Caki2 (cell line): ENCODE data around the gene UIMC1. TPM values are rescaled to one million over a fixed set of nuclear protein-coding genes. Genes with fewer than 3 reads are reported as not detected.

Experiments used
- DNase-seq: peaks from one replicate; pipeline ENCODE4 v3.0.0-alpha.2; 2015; ENCODE audit warnings: low read depth
- in situ Hi-C: cut with HindIII; loops from 2 replicates; pipeline ENCODE4 v1.10.0; 2016; ENCODE audit warnings: low sequenced_read_pairs, low pct_unique_long_range_greater_than_20kb, mixed read lengths
- total RNA-seq: library from RNA; depleted of rRNA; stranded (reverse); fragments of >200 nt; shearing (Covaris generic); gene quantifications from 2 replicates; pipeline ENCODE4 v1.2.3, GENCODE V29; 2014; ENCODE audit warnings: low replicate concordance

UIMC1 gene
- total RNA-seq, 1 experiment from 2014 or later = 41.8 TPM

- DNase-seq = no peak
- in situ Hi-C loops = no loop called here
These were observed 112.3 kb downstream of the UIMC1 start for GRCh38 chr5:176894298-176894697.

DNA sequence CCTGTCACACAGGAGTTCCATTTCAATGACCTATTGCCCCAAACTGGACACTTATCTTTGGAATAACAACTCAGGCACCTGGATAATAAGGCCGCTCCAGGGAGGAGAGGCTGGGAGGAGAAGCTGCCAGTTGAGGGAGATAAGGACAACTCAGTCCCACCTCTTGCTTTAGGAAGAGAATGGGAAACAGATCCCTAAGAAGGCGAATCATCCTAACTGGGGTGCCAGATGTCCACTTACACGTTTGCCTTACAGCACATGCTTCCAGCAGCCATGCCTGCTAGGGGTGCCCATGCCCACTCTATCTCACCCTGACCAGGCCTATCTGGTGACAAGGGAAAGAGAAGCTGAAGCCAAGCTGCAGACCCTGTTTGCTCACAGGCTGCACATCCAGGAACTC, 113.9 kb downstream of the UIMC1 start:
- no peak for DNase-seq
- in situ Hi-C loops = no loop called here

DNA sequence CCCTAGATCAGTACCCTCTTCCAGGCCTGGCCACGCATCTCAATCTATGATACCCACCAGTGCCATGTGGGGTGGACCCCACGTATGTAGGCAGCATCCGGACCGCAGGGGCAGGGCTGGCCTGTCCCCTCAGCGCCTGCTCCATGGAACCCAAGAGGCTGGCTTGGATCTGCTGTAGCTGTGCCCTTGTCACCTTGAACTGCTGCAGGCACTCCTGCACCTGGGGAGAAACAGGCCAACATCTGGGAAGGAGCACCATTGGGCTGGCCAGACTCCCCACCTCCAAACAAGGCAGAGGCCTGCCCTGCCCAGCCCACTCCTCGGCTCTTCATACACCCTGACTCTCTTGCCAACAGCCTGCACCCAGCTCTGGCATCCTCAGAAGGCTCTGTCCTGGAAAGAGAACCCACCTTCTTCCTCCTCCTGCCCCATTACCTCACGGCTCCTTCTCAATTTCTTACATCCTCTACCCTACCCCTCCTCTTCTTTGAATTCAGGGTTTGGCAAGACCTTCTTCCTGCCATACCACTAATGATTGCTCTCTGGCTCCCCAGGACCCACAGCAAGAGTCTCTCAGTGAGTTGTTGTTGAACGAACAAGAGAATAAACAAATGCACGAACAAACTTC, 115.1 kb downstream of the UIMC1 start:
- in situ Hi-C loops = no loop called here
- no peak for DNase-seq

GRCh38 chr5:176890455-176891330, 115.9 kb downstream of the UIMC1 start:
- DNase-seq = no peak
- in situ Hi-C loops = no loop called here

- no peak for DNase-seq
- in situ Hi-C loops = no loop called here
These were observed 117.0 kb downstream of the UIMC1 start for GRCh38 chr5:176889321-176890280.

DNA sequence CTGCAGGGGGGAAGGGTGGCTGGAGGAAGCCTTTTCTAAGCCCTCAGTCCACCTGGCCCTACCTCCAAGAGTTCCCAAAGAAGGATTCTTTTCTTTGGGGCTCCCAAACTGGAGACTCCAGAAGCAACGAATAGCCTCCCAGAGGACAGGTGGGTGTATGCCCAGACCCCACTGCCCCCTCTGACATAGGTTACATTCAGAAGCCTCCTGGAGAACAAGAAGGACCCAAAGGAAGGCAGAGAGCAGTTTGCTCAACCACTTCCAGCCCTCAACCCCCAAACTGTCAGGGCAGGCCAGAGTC, 117.8 kb downstream of the UIMC1 start:
- DNase-seq = no peak
- in situ Hi-C loops = no loop called here

- in situ Hi-C loops = no loop called here
These were observed 118.3 kb downstream of the UIMC1 start for GRCh38 chr5:176888016-176888864.

GRCh38 chr5:176887252-176887849, 119.2 kb downstream of the UIMC1 start:
- in situ Hi-C loops = no loop called here
- DNase-seq = no peak

More at GRCh38 chr5:176888016-176888864, 118.3 kb downstream of the UIMC1 start:
- no peak for DNase-seq

DNA sequence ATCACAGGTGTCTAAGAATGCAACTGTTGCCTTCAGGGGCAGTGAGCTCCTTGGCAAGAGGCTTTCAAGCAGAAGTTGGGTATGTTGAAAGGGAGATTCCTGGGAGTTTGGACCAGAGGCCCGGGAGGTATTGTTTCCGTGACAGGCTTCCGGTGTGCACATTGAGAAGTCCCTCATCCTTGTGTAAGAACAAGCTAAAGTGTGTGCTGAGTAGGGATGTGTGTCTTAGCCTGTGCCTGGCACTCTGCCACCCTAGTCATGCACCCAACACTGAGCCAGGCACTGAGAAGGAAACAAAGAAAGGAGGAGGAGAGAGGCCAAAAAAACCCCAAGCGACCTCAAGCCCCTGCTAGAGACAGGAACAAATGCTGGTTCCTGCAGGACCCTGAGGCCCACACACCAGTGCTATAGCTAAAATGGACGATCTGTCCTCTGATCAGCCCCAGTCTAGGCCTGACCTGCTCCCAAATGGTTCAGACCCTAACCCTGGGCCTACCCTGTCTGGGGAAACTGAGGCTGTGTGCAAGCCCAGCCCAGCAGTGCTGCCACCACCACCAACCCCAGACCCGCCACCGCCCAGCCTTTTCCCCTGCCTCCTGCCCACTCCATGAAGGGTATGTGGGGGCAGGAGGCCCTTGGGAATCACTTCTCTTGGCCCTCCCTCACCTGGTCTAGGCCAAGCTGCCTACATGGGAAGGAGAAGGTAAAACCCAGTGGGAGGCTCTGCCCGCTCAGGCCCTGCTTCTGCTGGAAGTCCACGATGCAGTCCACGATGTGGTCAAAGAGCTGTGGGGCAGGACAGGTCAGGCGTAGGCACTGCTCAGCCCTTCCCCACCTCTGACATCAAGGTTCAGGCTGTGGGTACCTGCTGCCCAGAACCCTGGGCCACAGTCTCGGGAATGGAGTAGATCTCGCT, 120.0 kb downstream of the UIMC1 start:
- no peak for DNase-seq
- in situ Hi-C loops = no loop called here

- no peak for DNase-seq
- in situ Hi-C loops = no loop called here
These were observed 122.0 kb downstream of the UIMC1 start for GRCh38 chr5:176884571-176884890.

DNA sequence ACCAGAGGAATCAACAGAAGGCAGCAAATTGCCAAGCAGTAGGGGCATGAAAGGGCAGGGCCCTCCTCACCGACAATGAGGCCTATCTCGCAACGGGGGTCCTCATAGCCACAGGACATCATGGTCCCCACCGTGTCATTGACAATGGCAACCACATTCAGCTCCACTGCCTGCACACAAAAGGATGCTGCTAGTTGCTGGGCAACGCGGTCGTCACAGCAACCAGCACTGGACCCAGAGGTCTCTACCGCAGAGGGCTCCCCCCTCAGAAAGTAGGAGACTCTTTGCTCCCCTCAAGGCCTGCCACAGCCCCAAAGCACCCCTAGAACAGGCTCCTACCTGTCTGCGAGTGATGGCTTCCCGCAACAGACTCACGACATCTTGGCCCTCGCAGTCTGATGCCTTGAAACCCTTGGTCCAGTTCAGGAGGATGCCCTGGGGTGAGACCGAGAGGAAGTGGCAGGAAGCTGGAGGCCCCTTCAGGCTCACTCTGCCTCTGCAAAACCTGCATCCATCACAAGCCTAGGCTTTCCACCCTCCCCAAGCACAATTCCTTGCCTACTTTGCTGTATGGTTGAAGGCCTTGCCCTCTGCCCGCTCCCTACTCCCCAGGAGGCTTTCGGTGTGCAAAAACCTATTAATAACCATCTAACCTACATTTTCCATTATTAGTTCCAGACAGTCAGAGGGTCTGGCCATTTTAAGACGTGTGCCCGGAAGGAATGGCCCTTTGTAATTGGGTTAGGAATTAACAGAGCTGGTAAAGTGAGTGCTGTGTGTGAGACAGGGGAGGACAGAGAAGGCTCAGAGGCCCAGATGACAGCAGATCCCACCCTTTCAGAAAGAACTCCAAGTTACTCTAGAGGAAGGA, 122.6 kb downstream of the UIMC1 start:
- in situ Hi-C loops = no loop called here
- DNase-seq = no peak

GRCh38 chr5:176882567-176882903, 124.0 kb downstream of the UIMC1 start:
- no peak for DNase-seq

DNA sequence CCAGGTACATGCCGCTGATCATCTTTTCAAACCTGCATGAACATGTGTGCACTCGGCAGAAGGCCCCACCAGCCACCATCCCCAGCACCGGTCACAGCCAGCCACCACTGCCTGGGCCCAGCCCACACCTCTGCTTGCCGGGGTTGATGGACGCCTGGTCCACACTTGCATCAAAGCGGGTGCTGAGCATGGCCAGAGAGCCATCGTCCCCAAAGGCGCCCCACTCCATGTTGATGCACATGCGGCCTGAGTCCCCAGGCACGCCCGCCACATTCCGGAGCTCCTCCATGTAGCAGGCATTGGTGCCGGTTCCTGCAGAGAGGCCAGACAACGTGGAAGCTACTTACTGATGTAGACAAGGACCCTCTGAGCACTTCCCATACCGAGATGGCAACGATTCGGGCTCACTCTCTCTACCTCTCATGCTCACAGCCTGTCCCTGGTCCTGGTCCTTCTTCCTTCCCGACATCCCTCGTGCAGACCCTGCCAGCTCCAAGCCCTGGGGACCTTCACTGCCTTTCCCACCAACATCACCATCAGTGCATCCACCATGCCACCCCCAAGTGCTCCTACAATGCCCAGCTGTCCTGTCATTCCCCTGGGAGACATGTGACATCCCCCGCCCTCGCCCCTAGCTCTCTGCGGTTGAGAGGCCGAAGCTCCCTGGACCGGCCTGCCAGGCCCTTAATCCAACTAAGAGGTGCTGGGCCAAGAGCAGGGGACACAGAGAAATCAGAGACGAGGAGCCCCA, 124.6 kb downstream of the UIMC1 start:
- in situ Hi-C loops = no loop called here
- DNase-seq = no peak

More at GRCh38 chr5:176882567-176882903, 124.0 kb downstream of the UIMC1 start:
- in situ Hi-C loops = no loop called here

DNA sequence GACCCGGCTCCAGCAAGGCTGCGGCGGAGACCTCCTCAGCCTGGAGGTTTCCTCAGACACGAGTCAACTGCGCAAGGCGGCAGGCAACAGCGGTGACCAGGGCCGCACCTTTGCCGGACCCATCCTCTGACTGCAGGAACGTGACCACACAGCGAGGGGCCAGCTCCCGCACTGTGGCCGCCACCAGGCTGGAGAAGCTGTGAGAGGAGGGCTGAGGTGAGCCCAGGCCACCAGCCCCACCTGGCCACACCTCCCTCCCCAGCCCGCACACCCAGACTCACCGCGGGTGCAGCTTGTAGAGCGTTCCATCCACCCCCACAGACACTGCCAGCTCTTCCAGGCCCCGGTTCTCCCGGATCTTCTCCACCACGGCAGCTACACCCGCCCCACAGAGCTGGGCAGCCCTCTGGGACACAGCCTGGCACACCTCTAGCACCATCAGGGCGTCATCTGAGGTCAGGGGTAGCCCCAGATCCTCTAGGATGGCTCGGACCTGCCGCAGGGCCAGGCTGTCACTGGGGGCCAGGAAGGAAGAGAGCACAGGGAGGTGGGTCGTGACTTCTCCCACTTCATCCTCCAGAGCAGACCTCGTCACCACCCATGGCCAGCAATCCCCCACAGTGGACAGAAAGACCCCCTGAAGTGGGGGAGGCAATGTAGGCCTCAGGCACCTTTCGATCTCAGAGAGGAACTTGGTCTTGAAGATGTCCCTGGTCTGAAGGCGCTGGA, 125.4 kb downstream of the UIMC1 start:
- in situ Hi-C loops = no loop called here

More for the DNA sequence above, 125.4 kb downstream of the UIMC1 start:
- DNase-seq = no peak
